ENCODE data around the gene PMM2. TPM values are rescaled to one million over a fixed set of nuclear protein-coding genes. Genes with fewer than 3 reads are reported as not detected.
"Not testable (repeated sequence)": the region's sequence is repeated elsewhere in the genome, so short reads cannot be mapped to it uniquely, and the experiment has no call there.

PMM2 gene
- total and polyA plus RNA-seq, 2 donors = 16.9 to 34.8 TPM

DNA sequence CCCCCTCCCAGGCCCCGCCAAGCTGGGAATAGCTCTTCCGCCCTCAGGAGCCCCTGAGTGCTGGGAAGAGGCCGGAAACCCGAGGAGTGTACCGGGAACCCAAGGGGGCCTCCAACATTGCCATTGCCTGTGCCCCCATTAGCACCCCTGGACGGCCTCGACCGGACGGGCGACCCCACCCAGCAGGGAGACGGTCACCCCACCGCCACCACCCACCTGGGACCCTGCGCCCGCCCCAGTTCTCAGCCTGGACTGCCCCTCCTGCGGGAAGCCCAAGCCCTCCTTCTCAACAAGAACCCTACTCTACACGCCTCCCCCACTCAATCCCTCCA, 69.2 kb downstream of the PMM2 start:
- H3K27ac ChIP-seq (ENCODE audit: low read depth) = peak overlapping the region; percentile 63
- H3K4me1 ChIP-seq (ENCODE audit: insufficient read depth) = no peaks in the 10 kb centered on the region
- no peak for DNase-seq (ENCODE audit: extremely low spot score)
- no peaks in the 10 kb centered on the region for H3K36me3 ChIP-seq (ENCODE audit: insufficient read depth)
- peak overlapping the region; percentile 86 for H3K4me3 ChIP-seq (ENCODE audit: low read depth, low read length)
- WGBS = 12% methylated on average over 16 of the region's 16 CpGs

DNA sequence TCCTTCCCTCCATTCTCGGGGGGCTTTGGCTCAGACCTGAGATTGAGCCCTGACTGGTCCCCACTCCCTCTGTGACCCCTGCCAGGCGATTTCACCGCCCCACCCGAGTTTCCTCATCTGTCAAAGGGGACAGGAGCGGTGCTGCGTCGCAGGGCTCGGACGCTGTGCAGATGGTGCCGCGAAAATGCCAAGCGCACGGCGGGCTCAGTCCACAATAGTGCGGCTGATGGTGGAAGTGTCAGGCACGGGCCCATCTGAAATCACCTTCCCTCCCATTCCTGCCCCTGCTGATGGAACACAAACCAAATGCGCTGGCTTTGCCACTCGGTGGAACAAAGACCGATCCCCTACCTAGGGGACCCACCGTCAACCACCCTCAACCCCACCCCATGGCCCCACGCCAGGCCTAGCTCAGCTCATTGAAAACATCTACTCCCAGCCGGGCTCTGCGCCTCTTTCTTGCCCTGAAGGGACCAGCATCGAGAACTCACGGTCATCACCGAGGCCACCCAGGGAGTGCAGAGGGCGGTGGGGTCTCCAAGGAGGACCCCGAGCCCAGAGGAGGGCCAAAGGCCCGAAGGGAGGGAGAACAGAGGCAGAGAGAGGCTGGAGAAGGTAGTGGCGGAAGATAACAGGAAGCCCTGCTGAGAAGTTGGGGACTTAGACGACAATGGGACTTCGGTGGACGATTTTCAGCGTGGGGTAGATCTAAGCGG, 69.7 kb downstream of the PMM2 start:
- no peak for DNase-seq (ENCODE audit: extremely low spot score)
- 4% methylated on average over 35 of the region's 35 CpGs for WGBS
- no peaks in the 10 kb centered on the region for H3K4me1 ChIP-seq (ENCODE audit: insufficient read depth)

DNA sequence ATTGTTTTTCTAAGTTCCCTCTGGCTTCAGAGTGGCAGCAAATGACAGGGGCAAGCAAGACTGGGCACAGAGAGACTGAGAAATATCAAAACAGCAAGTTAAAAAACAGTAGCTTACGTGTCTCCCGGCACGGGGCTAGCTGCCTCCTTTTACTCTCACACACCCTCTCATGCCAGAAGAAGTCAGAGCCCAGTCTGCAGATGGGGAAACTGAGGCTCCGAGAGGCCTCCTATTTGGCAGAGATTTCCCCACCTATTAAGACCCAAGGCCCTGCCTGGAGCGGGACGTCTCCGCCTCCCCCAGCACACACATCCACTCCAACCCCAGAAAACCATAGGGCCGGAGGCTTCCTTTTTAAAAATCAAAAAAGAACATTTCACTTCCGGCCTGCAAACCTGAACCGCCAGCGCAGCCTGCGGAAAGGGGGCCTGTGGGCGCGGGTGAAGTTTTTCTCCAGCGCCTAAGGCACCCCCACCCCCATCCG, 70.3 kb downstream of the PMM2 start:
- WGBS = under 1% methylated on average over 16 of the region's 16 CpGs
- no peak for DNase-seq (ENCODE audit: extremely low spot score)
- H3K36me3 ChIP-seq (ENCODE audit: insufficient read depth) = no peaks in the 10 kb centered on the region
- peak overlapping the region; percentile 86 for H3K4me3 ChIP-seq (ENCODE audit: low read depth, low read length)
- peak overlapping the region; percentile 63 for H3K27ac ChIP-seq (ENCODE audit: low read depth)
- H3K4me1 ChIP-seq (ENCODE audit: insufficient read depth) = no peaks in the 10 kb centered on the region

More for the DNA sequence above, 69.7 kb downstream of the PMM2 start:
- Histone ChIP-seq H3K4me3 (ENCODE audit: low read depth, low read length) (peak overlapping the region; percentile 86), H3K27ac (ENCODE audit: low read depth) (peak overlapping the region; percentile 63), H3K36me3 (ENCODE audit: insufficient read depth) (no peaks in the 10 kb centered on the region)

DNA sequence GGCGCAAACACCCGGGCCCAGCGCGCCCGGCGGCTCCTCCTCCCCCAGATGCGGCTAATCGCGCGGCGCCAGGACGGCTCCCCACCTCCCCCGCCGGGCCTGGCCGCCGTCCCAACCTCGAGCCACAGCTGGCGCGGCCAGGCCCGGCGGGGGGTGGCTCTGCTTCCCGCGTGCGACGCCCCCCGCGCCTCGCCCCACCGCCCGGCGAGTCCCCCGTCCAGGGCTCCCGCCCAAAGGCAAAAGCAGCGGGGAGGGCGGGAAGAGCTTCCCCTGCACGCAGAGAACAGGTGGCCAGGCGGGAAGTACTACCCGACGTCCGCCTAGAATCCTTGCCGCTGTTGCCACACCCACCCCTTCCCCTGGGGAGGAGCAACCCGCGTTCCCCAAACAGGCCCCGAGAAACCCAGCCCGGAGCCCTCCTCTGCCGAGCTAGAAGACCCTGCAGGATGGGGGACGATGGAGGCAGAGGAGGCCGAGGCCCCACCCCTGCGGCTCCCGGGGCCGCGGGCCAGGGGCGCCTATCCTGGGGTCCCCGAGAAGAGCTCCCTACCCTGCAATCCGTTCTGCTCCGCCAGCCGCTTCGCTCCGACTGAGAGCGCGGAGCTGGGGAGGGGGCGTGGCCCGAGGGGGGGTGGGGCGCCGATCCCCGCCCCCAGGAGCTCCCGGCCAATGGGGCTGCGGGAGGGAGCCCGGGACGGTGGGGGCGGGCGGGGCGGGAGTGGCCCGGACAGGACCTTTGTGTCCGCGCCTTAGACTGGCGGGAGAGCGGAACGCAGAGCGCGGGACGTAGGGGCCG, 71.0 kb downstream of the PMM2 start, which contains the start of gene CARHSP1:
Gene CARHSP1 (minus strand): TSS at position 591 of the 796 bp plus-strand sequence. CDS start 9,678 bp downstream, outside the sequence.
- H3K4me1 ChIP-seq (ENCODE audit: insufficient read depth) = no peaks in the 10 kb centered on the region
- peak within 1 kb of the TSS; percentile 86 for H3K4me3 ChIP-seq (ENCODE audit: low read depth, low read length)
- H3K36me3 ChIP-seq (ENCODE audit: insufficient read depth) = no peaks in the 10 kb centered on the region
- WGBS = under 1% methylated on average over 83 of the region's 83 CpGs
- H3K27ac ChIP-seq (ENCODE audit: low read depth) = peak within 1 kb of the TSS; percentile 90
- DNase-seq (ENCODE audit: extremely low spot score) = peak; percentile 67

DNA sequence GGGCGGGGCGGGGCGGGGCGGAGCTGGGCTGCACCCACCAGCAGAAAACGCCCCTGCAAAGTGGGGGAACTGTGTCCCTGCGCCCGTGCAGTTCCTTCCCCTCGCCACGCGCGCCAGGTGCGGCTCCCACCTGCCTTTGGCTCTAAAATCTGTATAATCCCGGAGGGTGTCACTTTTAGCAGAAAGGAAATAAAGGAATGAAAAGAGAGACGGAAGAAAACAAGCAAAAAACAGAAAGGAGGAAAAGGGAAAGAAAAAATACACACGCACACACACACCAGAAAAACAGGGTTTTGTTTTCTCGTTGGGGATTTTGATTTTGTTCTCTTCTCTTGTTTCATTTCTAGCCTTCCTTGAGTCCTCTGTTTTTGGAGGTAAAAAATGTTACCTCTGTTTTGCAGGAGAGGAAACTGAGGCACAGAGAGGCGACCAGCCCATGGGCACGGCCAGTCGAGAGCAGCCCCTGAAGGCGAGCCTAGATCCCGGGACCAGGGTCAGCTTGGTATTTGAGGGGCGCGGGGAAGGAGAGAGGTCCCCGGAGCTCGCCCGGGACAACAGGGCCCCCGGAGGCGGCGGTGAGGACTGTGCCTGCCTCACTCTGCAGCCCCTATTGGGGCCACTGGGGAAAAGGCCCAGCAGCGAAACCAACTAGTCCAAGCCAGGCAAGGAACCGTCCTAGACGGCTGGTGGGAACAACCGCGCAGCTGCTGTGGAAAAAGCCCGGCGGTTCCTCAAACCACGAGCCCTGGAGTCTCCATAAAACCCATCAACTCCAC, 71.8 kb downstream of the PMM2 start:
- Histone ChIP-seq H3K4me3 (ENCODE audit: low read depth, low read length) (peak overlapping the region; percentile 36), H3K4me1 (ENCODE audit: insufficient read depth) (no peaks in the 10 kb centered on the region), H3K27ac (ENCODE audit: low read depth) (no peak overlapping the region), H3K36me3 (ENCODE audit: insufficient read depth) (no peaks in the 10 kb centered on the region)
- DNase-seq (ENCODE audit: extremely low spot score) = no peak
- 28% methylated on average over 37 of the region's 37 CpGs for WGBS

DNA sequence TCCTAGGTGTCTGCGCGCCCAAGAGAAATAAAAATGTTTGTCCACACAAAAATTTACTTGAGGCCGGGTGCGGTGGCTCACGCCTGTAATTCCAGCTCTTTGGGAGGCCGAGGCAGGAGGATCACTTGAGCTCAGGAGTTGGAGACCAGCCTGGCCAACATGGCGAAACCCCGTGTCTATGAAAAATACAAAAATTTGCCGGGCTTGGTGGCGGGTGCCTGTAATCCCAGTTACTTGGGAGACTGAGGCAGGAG, 72.3 kb downstream of the PMM2 start:
- not testable (repeated sequence) for H3K27ac ChIP-seq (ENCODE audit: low read depth); DNase-seq (ENCODE audit: extremely low spot score); H3K4me3 ChIP-seq (ENCODE audit: low read depth, low read length); H3K36me3 ChIP-seq (ENCODE audit: insufficient read depth); H3K4me1 ChIP-seq (ENCODE audit: insufficient read depth)
- WGBS = 96% methylated on average over 10 of the region's 10 CpGs

DNA sequence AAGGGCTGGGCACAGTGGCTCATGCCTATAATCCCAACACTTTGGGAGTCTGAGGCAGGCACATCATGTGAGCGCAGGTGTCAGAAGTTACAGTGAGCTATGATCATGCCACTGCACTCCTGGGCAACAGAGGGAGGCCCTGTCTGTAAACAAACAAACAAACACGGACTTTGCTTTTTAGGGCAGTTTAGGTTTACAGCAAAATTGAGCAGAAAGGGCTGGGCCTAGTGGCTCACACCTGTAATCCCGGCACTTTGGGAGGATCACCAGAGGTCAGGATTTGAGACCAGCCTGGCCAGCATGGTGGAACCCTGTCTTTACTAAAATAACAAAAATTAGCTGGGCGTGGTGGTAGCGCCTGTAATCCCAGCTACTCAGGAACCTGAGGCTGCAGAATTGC, 74.4 kb downstream of the PMM2 start:
- Histone ChIP-seq H3K4me1 (ENCODE audit: insufficient read depth) (no peaks in the 10 kb centered on the region), H3K4me3 (ENCODE audit: low read depth, low read length) (no peak overlapping the region), H3K36me3 (ENCODE audit: insufficient read depth) (no peaks in the 10 kb centered on the region), H3K27ac (ENCODE audit: low read depth) (no peak overlapping the region)
- no peak for DNase-seq (ENCODE audit: extremely low spot score)
- 93% methylated on average over 5 of the region's 5 CpGs for WGBS

DNA sequence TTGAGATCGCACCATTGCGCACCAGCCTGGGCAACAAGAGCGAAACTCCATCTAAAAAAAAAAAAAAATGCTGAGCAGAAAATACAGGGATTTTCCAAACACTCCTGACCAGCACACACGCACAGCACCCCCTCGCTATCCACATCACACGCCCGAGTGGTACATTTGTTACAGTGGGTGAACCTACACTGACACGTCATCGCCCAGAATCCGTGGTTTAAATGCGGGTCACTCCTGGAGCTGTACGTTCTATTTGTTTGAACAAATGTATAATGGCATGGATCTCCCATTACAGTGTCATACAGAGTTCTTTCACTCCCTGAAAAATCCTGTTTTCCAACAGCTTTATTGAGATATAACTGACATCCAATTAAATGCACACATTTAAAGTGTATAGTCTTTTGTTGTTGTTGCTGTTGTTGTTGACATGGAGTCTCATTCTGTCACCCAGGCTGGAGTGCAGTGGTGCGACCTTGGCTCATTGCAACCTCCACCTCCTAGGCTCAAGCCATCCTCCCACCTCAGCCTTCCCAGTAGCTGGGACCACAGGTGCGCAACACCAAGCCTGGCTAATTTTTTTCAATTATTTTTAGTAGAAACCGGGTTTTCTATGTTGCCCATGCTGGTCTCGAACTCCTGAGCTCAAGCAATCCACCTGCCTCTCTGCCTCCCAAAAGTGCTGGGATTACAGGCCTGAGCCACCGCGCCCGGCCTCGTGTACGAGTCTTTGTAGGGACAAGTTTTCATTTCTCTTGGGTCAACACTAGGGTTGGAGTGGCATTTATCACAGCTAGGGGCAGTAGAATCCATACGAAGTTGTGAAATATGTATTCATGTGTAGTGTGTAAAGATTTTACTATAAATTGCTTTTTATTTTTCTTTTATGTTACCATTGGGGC, 75.6 kb downstream of the PMM2 start:
- Histone ChIP-seq H3K4me1 (ENCODE audit: insufficient read depth) (no peaks in the 10 kb centered on the region), H3K36me3 (ENCODE audit: insufficient read depth) (no peaks in the 10 kb centered on the region), H3K4me3 (ENCODE audit: low read depth, low read length) (no peak overlapping the region), H3K27ac (ENCODE audit: low read depth) (no peak overlapping the region)
- DNase-seq (ENCODE audit: extremely low spot score) = no peak
- 89% methylated on average over 22 of the region's 22 CpGs for WGBS

DNA sequence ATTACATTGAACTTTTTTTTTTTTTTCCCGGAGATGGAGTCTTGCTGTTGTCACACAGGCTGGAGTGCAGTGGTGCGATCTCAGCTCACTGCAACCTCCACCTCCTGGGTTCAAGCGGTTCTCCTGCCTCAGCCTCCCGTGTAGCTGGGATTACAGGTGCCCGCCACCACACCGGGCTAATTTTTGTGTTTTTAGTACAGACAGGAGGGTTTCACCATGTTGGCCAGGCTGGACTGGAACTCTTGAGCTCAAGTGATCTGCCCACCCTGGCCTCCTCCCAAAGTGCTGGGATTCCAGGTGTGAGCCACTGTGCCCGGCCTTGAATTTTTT, 76.2 kb downstream of the PMM2 start:
- H3K27ac ChIP-seq (ENCODE audit: low read depth); H3K36me3 ChIP-seq (ENCODE audit: insufficient read depth); H3K4me1 ChIP-seq (ENCODE audit: insufficient read depth); H3K4me3 ChIP-seq (ENCODE audit: low read depth, low read length); DNase-seq (ENCODE audit: extremely low spot score): not testable (repeated sequence)
- WGBS = 93% methylated on average over 7 of the region's 7 CpGs

DNA sequence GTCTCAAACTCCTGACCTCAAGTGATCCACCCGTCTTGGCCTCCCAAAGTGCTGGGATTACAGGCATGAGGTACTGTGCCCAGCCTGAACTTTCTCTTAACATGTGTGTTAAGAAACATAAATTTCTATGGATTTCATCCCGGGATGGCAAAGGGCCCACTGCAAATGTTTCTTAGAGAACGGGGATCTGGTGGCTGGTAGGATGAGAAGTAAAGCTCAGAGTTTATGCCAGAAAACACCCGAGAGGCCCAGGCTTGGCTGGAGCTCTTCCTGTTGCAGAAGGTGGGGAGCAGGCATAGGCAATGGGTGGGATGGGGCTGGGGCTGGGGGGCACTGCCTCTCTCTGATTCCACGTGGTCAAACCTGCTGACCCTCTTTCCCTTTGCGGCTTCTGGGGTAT, 76.7 kb downstream of the PMM2 start:
- WGBS = 24% methylated on average over 6 of the region's 6 CpGs
- no peak overlapping the region for H3K4me3 ChIP-seq (ENCODE audit: low read depth, low read length)
- no peak overlapping the region for H3K27ac ChIP-seq (ENCODE audit: low read depth)
- no peaks in the 10 kb centered on the region for H3K4me1 ChIP-seq (ENCODE audit: insufficient read depth)
- H3K36me3 ChIP-seq (ENCODE audit: insufficient read depth) = no peaks in the 10 kb centered on the region
- no peak for DNase-seq (ENCODE audit: extremely low spot score)

DNA sequence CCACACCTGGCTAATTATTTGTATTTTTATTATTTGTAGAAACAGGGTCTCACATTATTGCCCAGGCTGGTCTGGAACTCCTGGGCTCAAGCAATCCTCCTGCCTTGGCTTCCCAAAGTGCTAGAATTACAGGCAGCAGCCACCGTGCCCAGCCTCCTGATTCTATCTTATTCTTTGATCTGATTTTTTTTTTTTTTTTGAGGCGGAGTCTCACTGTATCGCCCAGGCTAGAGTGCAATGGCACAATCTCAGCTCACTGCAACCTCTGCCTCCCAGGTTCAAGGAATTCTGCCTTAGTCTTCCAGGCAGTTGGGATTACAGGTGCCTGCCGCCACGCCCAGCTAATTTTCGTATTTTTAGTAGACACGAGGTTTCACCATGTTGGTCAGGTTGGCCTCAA, 77.7 kb downstream of the PMM2 start:
- H3K4me1 ChIP-seq (ENCODE audit: insufficient read depth) = not testable (repeated sequence)
- WGBS = 77% methylated on average over 7 of the region's 7 CpGs

DNA sequence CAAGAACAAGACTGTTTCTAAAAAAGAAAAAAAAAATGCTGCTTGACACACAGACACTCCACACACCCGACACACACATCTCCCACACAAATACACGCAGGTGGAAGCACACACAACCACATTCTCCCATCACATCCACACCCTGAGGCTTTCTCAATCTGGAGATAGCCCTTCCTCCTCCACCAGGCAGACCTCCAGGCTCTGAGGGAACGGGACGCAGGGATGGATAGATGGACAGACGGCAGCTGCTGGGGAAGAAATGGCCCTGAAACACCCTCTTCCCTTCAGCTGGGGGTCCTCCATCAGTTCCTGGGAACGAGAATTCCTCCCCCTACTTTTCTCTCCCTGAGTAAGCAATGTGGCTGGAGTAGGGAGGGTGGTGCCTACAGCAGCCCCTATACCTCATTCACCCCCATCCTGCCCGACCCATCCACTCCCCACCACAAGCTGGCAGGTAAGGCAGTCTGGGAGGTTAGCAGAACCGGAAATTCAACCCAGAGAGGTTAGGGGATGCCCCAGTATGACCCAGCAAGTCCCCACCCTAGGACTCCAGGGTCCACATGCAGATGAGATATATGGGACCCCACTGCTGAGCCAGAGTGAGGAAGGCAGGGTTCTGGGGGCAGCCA, 80.4 kb downstream of the PMM2 start:
- Histone ChIP-seq H3K36me3 (ENCODE audit: insufficient read depth) (no peaks in the 10 kb centered on the region), H3K27ac (ENCODE audit: low read depth) (peak overlapping the region; percentile 56), H3K4me1 (ENCODE audit: insufficient read depth) (no peaks in the 10 kb centered on the region), H3K4me3 (ENCODE audit: low read depth, low read length) (no peak overlapping the region)
- no peak for DNase-seq (ENCODE audit: extremely low spot score)
- 63% methylated on average over 8 of the region's 8 CpGs for WGBS

More for the DNA sequence above, 77.7 kb downstream of the PMM2 start:
- H3K27ac ChIP-seq (ENCODE audit: low read depth); DNase-seq (ENCODE audit: extremely low spot score); H3K36me3 ChIP-seq (ENCODE audit: insufficient read depth); H3K4me3 ChIP-seq (ENCODE audit: low read depth, low read length): not testable (repeated sequence)

DNA sequence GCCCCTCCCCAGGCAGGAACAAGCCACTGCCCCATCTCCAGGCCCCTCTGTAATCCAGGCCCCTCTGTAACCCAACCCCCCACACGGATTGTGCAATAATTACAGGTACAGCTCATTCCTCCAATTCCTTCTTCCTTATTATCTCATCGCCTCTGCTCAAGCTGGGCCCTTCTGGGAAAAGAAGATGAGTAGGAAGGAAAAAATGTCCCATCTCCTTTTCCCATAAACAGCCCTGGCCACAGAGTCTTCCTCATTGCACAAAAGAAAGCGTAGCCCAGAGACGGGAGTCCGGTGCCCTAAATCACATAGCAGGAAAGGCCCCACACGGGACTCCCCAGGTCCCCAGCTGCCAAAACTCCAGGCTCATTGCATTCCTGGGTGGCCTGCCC, 80.9 kb downstream of the PMM2 start:
- no peaks in the 10 kb centered on the region for H3K4me1 ChIP-seq (ENCODE audit: insufficient read depth)
- 46% methylated on average over 6 of the region's 6 CpGs for WGBS

More for the DNA sequence above, 80.9 kb downstream of the PMM2 start:
- H3K4me3 ChIP-seq (ENCODE audit: low read depth, low read length) = no peak overlapping the region
- peak overlapping the region; percentile 56 for H3K27ac ChIP-seq (ENCODE audit: low read depth)
- H3K36me3 ChIP-seq (ENCODE audit: insufficient read depth) = no peaks in the 10 kb centered on the region
- DNase-seq (ENCODE audit: extremely low spot score) = no peak

All from urinary bladder (tissue), 4 donors.